HG03439 (cell line): ENCODE data around the gene ACSBG1.
A peak's percentile ranks its signal among the peaks of the same experiment; 100 is the strongest.
"Not testable (repeated sequence)": the region's sequence is repeated elsewhere in the genome, so short reads cannot be mapped to it uniquely, and the experiment has no call there.

Source experiments
- ATAC-seq: cut with Tn5 transposase; IDR thresholded peaks from one replicate; pipeline ENCODE4 v1.9.1; 2021; ENCODE audit warnings: mild to moderate bottlenecking, moderate library complexity; ENCODE audit not compliant: unreplicated experiment

Gene ACSBG1

DNA sequence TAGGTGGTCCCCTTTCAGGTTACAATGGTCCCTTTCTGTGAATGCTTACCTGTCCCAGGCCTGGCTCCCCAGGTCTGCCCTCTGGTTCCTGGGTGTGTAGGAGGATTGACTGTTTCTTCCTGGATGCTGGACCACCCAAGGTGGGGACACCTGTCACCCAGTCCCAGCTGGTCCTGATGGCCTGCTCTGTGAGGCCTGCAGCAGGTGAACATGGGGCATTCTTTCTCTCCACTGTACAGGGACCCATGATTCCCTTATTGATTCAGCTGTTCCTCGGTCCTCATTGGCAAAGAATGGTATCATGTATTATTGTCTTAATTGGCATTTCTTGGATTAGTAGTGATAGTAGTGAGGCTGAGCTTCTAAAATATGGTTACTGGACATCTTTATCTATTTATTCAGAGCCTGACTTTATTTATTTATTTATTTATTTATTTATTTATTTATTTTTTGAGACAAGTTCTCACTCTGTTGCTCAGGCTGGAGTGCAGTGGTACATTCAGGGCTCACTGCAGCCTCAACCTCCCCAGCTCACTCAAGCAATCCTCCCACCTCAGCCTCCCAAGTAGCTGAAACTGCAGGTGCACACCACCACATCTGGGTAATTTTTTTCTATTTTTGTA lies 21.2 kb upstream of the ACSBG1 start:
- ATAC-seq: no peak

- ATAC-seq: no peak
Measured at GRCh38 chr15:78251136-78251535, 16.8 kb upstream of the ACSBG1 start.

- ATAC-seq: no peak
Measured at GRCh38 chr15:78249131-78249530, 14.8 kb upstream of the ACSBG1 start.

DNA sequence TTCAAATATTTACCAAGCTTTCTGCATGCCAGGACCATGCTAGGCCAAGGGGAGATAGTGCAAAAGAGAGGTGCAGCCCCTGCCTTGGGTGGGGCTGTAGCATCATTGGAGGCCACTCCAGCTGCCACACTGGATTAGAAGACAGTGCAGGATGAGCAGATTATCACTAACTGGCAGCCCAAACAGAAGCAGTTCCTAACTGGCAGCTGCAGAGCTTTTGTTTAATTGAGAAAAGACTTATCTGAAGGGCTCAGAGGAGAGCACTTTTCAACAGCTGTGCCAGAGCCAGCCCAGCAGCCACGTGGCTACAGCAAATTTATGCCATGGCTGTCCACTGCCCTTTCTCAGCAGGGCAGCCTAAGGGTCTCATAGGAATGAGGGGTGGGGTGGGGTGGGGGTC lies 13.5 kb upstream of the ACSBG1 start:
- no peak for ATAC-seq

- not testable (repeated sequence) for ATAC-seq
Measured at GRCh38 chr15:78245976-78246620, 11.7 kb upstream of the ACSBG1 start.

- not testable (repeated sequence) for ATAC-seq
Measured at GRCh38 chr15:78245392-78245791, 11.0 kb upstream of the ACSBG1 start.

- ATAC-seq: no peak
Measured at GRCh38 chr15:78244893-78245292, 10.5 kb upstream of the ACSBG1 start.

DNA sequence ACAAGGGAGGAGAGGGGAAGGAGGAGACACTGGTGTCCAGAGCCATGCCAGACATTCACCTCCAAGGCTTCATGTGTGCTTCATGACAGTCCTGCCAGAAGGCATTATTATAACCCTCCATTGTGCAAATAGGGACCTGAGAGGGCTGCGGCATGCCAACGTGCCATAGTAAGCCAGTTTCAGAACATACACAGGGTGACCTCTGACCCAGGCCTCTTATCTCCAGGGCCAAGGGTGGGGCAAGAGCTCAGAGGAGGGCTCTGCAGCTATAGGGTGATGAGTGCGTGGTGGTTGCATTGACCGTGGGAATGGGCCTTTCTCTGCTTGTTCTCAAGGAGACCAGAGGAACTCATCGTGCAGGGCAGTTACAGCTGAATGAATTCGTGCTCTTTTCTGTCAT lies 9.7 kb upstream of the ACSBG1 start:
- no peak for ATAC-seq

- no peak for ATAC-seq
Measured at GRCh38 chr15:78243491-78243941, 9.2 kb upstream of the ACSBG1 start.

DNA sequence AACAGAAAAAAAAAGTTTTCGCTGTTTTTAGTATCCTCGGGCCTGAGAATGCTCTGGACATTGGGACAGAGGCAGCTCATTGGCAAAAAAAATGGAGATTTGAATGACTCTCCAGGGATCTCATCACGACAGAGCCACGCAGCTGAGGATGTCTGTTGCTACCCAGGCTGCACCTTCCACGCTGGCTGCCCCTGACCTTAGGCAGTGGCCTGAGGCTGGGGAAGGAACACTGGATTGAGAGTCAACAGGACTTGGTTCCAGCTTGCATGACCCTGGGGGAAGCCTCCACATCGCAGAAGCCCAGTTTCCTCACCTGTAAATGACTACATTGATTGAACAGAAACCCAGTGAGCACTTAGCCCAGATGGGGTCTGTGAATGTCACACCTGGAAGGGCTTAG lies 8.7 kb upstream of the ACSBG1 start:
- no peak for ATAC-seq

- no peak for ATAC-seq
Measured at GRCh38 chr15:78242128-78242527, 7.8 kb upstream of the ACSBG1 start.

- peak; percentile 49 for ATAC-seq
Measured at GRCh38 chr15:78241017-78241416, 6.7 kb upstream of the ACSBG1 start.

DNA sequence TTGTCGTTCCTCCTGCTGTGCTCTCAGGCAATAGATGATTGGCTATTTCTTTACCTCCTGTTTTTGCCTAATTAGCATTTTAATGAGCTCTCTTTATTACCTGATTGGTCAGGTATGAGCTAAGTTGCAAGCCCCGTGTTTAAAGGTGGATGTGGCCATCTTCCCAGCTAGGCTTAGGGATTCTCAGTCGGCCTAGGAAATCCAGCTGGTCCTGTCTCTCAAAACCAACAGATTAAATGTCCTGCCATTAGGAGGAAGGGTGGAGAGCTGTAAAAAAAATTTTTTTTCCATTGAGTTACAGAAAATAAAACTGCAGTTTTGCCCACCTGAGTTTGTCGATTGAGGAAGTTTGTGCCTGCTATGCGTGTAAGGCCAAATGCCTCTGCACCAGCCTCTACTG lies 5.4 kb upstream of the ACSBG1 start:
- ATAC-seq: no peak

DNA sequence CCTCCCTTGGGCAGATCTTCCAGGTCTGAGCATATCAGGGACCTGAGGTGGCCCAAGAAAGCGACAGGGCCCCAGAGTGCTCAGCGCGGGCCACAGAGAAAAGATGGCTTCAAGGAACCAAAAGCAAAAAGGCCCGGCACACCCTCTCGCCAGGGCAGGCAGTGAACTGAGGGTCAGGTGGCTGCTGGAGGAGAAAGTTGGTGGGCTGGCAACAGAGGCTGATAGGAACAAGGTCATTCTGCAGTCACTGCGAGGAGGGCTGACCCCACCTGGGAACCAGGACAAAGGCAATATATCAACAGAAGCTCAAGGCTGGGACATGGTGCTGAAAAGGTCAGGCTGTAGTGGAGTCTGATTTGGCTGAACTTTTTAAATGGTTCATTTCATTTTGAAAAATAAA lies 2.8 kb upstream of the ACSBG1 start:
- ATAC-seq: no peak

GRCh38 chr15:78236491-78236890 lies 2.1 kb upstream of the ACSBG1 start:
- no peak for ATAC-seq

GRCh38 chr15:78233496-78233895 lies 869 bp downstream of the ACSBG1 start:
- no peak for ATAC-seq

DNA sequence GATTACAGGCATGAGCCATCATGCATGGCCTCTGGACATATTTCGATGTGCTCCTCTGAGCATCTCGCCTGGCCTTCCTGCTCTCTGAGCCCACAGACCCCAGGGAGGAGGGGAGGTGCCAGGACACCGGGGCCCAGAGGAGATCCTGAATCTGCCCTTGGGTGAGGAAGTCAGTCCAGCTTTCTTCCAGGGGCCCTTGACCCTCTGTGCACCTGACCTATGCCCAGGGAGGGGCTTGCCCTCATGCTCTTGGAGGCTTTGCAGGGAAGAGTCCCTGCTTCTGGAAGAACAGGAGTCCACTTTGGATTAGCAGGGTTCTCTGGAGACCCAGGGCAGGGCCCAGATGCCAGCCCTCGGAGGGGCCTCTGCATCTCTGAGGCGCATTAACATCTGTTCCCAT lies 1.4 kb downstream of the ACSBG1 start:
- no peak for ATAC-seq

- no peak for ATAC-seq
Measured at GRCh38 chr15:78229431-78230406, 4.6 kb downstream of the ACSBG1 start.

- no peak for ATAC-seq
Measured at GRCh38 chr15:78228356-78228996, 5.9 kb downstream of the ACSBG1 start.

- ATAC-seq: no peak
Measured at GRCh38 chr15:78225783-78226541, 8.4 kb downstream of the ACSBG1 start.
